H54 (cell line): ENCODE measurements around the gene HAUS3.

Source experiments
- DNase-seq: peaks from one replicate; pipeline ENCODE4 v3.0.0; 2011; ENCODE audit warnings: low spot score, mixed read lengths; ENCODE audit not compliant: insufficient read length
- FAIRE-seq: peaks from 3 replicates; lab custom pipeline; 2011; peaks lifted over from hg19 to GRCh38; lab: Jason Lieb, UNC
- POLR2A ChIP-seq: IDR thresholded peaks from 2 replicates; pipeline ENCODE4 v1.6.1; 2011; ENCODE audit warnings: low read depth, mild to moderate bottlenecking, low read length

The HAUS3 gene

GRCh38 chr4:2255501-2256155 is 13.7 kb upstream of the HAUS3 start:
- DNase-seq, result no peak
- no peak for TF ChIP-seq POLR2A
- FAIRE-seq, result no peak

GRCh38 chr4:2254665-2255500 is 13.0 kb upstream of the HAUS3 start:
- no peak for FAIRE-seq
- TF ChIP-seq POLR2A, result no peak
- no peak for DNase-seq

- FAIRE-seq (no peak), DNase-seq (no peak)
- no peak for TF ChIP-seq POLR2A
These were observed 11.5 kb upstream of the HAUS3 start for GRCh38 chr4:2253160-2254084.

GRCh38 chr4:2252530-2253091 is 10.7 kb upstream of the HAUS3 start:
- no peak for DNase-seq
- TF ChIP-seq POLR2A, result no peak
- FAIRE-seq, result no peak

GRCh38 chr4:2251795-2252529 is 10.0 kb upstream of the HAUS3 start:
- no peak for TF ChIP-seq POLR2A
- no peak for FAIRE-seq
- DNase-seq, result no peak

GRCh38 chr4:2251073-2251794 is 9.3 kb upstream of the HAUS3 start:
- FAIRE-seq (no peak), DNase-seq (peak; percentile 0)
- TF ChIP-seq POLR2A, result no peak

- no peak for TF ChIP-seq POLR2A
- no peak for FAIRE-seq
- DNase-seq, result peak; percentile 1
These were observed 8.6 kb upstream of the HAUS3 start for GRCh38 chr4:2250357-2251072.

- TF ChIP-seq POLR2A, result no peak
- no peak for FAIRE-seq
- DNase-seq, result no peak
These were observed 7.8 kb upstream of the HAUS3 start for GRCh38 chr4:2249526-2250356.

- TF ChIP-seq POLR2A, result no peak
- FAIRE-seq, result no peak
- no peak for DNase-seq
These were observed 6.9 kb upstream of the HAUS3 start for GRCh38 chr4:2248821-2249261.

GRCh38 chr4:2248044-2248780 is 6.3 kb upstream of the HAUS3 start:
- no peak for TF ChIP-seq POLR2A
- FAIRE-seq (no peak), DNase-seq (peak; percentile 0)
